GM21825 (cell line): Measurements from ENCODE around the gene TCEAL7.
"Not testable (repeated sequence)": the region's sequence is repeated elsewhere in the genome, so short reads cannot be mapped to it uniquely, and the experiment has no call there.

Experiments
- ATAC-seq: cut with Tn5 transposase; IDR thresholded peaks from one replicate; pipeline ENCODE4 v1.9.1; 2021; ENCODE audit warnings: mild to moderate bottlenecking, moderate library complexity; ENCODE audit not compliant: unreplicated experiment

TCEAL7 gene, protein sequence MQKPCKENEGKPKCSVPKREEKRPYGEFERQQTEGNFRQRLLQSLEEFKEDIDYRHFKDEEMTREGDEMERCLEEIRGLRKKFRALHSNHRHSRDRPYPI

DNA sequence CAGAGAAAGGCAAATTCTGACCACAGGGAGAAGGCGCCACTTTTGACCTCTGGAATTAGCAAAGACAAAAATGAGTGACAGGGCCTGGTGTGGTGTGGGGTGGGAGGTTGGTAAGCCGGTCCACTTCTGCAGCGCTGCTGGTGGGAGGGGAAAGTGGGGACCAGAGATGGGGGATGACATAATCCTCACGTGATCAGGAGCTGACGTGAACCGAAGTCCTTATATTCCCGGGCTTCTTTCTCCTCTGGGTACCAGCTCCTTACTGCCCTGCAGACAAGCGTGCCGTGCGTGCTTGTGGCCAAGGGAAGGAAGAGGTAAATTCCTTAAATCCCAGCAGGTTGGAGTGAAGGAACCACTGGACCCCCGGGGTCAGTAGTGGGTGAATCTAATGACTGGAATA is at the start of gene TCEAL7:
TSS of gene TCEAL7 (plus strand) at position 249 of the 400 bp plus-strand sequence. CDS start 1,165 bp downstream, outside the sequence.
- no peak for ATAC-seq

DNA sequence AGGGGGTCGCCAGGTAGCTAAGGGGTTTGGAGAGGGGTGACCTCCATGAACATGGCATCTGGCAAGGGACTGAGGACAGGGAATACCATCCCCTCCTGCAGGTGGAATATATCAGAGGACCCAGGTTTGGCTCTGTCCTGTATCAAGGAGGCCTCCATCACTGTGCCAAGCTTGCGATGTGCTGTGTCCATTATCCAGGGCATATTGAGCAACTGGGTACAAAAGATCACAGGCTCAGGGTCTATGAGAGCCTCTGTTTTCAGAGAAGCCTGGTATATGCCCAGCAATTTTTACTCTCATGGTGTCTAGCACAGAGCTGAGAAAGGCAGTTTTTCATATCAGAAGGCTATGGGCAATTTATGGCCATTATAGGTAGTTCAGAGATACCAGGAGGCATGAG is 36.9 kb upstream of the TCEAL7 start:
- ATAC-seq: no peak

DNA sequence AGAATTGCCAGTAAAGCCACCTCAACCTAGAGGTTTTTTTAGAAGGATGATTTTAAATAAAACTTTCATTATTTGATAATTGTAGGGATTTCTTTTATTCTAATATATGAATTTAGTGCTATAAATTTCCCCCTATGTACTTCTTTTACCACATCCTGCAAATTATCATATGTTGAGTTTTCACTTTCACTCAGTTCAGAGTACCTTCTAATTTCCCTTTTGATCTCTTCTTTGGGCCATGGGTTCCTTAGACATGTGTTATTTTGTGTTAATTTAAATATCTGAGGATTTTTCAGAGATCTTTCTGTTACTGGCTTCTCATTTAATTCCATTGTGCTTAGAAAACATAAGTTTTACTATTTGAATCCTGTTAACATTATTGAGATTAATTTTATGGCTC is 25.3 kb upstream of the TCEAL7 start:
- no peak for ATAC-seq

DNA sequence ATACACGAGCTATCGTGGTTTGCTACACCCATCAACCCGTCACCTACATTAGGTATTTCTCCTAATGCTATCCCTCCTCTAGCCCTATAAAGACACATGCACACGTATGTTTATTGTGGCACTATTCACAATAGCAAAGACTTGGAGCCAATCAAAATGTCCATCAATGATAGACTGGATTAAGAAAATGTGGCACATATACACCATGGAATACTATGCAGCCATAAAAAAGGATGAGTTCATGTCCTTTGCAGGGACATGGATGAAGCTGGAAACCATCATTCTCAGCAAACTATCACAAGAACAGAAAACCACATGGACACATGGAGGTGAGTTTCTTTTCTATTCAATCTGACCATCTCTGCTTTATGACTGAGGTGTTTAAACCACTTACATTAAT is 24.4 kb upstream of the TCEAL7 start:
- ATAC-seq: not testable (repeated sequence)

DNA sequence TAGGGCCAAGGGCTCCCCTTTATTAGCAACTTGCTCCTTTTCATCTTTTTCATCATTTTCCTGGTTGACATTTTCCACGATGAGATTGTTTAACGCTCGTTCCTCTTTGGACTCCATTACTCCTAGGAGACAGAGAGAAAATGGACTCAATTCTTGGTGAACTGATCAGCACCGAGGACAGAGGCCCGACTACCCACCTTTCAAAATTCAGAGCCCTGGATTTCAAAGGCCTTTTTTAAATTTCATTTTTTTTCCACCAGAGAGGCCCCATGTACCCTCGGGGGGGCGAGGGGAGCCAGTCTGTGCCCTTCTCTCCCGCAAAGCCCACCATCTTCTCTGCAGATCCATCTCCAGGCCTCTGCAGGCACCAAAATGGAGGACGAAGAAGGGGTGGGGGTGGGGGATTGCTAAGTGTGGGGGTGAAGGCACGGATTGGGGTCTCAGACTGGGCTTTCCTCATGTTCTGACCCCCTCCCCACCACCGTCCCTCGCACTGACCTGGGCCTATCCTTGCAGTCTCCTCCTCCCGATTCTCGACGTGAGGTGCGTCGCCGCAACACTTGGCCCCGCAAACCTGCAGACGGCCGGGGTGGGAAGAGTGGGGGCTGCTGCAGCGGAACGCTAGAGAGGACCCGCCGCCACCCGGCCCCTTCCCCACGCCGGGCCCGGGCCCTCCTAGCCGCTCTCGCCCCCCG is 20.0 kb upstream of the TCEAL7 start:
- ATAC-seq: no peak

DNA sequence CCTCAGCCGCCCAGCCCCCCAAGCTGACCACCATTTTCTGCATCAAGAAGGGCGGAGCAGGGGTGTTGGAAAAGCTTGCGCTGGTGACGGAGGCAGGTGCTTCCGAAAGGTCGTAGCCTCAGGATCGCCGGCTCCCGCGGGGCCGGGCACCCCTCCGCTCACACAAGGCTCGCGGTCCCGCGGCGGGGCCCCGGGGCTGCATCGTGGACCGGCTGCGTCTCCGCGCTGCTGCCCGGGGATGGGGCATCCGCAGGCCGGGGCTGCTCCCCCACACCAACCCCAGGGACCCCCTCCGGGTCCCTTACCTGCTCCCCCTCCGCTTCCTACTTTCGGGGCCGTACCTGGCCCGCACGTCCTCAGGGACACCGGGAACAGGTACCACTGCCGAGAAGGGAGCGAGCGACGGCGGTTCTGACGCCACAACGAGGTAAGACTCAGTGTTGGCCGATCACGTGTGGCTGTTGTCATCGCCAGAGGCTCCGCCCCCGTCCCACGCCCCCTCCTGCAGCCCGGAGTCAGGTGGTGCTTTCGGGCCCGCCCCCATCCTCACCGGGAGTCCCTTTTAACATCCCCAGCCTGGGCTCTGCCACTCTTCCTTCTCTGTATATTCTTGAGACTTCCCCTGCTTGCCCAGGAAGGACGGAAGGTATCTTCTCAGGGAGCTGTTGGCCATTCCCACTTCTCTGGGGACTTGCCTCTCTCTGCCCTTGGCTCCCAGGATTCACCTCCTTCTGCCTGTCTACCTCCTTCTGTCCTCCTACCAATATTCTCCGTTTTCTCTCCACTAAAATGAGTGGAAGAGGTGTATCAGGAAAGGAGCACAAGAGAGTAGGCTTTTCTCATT is 19.3 kb upstream of the TCEAL7 start, which contains the start of gene BEX2:
TSS of gene BEX2 (minus strand) at position 436 of the 844 bp plus-strand sequence. CDS start 1,014 bp downstream, outside the sequence.
- ATAC-seq: peak; percentile 95

DNA sequence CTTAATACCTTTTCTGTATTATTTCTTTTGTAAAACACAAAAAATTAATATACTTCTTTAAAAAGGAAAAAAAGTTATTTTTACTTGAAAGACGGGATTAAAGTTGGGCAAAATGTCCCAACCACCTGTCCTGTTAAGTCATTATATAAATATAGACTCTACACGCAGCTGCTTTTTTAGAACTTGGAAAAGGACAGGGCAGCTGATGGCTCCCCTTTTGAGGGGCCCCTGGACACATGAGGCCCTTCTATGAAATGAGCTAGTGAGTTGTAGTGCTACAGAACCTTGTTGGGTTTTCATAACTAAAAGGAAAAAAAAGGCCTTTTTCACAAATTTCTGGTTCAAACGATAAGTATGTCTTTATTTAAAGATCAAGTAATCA is 18.6 kb upstream of the TCEAL7 start:
- no peak for ATAC-seq

DNA sequence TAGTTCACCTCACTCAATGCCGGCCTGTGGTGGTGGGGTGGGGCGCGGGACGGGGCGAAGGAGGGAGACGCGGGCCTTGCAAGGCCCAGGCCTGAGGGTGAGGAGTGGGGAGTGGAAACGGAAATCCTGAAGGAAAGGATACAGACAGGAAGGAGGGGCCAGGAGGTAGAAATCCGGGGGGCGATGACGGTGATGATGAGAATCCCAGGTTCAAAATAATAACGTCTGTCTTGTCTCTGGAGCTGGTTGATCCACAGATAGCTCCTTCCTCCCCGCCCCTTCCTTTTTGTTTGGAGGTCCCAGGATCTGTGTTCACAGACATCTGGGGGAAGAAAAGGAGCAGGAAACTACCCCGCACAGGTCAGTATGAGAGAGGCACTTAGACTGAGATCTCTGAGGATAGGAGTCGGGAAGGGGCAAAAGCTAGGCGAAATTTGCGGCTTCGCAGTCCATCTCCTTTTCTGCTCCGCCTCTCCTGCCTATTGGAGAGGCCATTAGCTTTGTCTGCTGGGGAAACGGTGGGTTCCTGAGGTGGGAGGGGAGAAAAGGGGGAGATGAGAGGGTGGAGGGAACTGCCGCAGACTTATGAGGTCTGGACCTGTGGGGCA is 746 bp downstream of the TCEAL7 start:
- ATAC-seq: no peak

DNA sequence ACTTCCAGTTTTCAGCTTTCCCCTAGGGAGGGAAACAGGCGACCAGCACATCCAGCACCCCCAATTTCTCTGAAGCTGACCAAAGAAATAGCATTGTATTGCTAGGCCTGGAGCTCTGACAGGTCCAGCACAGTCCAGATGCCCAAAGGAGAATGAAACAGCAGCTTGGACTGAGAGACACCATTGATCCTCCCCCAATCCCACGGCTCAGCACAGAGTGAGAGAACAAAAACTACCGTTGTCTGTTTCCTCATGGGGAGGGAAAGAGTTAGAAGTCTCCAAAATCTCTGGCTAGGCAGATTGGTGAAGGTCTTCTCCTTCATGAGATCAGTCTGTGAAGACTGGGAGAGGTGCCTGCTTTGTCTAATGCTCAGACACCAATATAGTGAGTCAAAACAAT is 8.6 kb downstream of the TCEAL7 start:
- ATAC-seq: no peak

DNA sequence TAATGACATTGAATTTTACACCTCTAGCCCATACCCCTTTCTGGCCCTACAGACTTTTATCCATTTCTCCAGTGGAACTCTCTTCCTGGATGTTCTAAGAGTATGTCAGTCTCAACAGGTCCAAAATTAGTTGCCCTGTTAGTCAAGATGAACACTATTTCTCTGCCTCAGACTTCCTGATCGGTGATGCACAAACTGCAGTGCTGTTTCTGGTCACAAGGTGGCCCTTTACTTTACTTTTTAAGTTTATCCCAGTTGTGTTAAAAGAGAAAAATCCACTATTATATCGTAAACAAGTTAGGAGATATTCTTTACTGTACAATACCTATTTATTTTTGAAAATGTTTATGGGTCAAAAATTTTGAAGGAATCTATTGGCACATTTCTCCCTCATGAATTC is 13.1 kb downstream of the TCEAL7 start:
- peak; percentile 70 for ATAC-seq

DNA sequence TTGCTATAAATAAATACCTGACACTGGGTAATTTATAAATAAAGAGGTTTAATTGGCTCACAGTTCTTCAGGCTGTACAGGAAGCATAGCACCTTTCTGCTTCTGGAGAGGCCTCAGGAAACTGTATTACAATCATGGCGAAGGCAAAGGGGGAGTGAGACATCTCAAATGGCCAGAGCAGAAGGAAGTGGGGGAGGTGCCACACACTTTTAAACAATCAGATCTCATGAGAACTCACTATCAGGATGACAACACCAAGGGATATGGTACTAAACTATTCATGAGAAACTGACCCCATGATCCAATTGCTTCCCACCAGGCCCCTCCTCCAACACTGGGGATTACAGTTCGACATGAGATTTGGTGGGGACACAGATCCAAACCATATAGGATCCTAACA is 14.6 kb downstream of the TCEAL7 start:
- no peak for ATAC-seq

DNA sequence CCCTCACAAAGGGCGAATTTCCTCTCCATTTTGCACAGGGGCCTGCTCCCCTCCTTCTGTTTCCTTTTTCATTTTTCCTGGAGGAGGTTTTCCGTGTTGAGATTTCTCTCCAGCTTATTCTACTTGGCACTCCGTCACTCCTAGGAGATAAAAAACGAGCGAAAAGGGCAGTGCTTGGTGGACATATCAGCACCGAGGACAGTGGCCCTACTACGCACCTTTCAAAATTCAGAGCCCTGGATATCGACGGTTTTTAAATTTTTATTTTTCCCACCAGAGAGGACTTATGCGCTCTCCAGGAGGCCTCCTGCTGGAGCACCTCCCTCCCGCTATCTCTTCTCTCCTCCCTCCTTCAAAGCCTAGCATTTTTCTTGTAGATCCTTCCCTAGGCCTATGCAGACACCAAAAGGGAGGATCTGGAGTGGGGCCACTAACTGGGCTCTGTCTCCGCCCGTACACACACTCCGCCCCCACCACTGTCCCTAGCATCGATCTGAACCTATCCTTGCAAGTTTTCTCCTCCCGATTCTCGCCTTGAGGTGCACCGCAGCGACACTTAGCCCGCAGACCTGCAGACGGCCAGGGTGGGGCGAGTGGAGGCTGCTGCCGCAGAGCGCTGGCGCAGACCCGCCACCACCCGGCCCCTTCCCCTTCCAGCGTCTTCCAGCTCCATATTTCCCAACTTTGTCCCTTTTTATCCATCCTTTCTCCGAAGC is 17.8 kb downstream of the TCEAL7 start:
- no peak for ATAC-seq

DNA sequence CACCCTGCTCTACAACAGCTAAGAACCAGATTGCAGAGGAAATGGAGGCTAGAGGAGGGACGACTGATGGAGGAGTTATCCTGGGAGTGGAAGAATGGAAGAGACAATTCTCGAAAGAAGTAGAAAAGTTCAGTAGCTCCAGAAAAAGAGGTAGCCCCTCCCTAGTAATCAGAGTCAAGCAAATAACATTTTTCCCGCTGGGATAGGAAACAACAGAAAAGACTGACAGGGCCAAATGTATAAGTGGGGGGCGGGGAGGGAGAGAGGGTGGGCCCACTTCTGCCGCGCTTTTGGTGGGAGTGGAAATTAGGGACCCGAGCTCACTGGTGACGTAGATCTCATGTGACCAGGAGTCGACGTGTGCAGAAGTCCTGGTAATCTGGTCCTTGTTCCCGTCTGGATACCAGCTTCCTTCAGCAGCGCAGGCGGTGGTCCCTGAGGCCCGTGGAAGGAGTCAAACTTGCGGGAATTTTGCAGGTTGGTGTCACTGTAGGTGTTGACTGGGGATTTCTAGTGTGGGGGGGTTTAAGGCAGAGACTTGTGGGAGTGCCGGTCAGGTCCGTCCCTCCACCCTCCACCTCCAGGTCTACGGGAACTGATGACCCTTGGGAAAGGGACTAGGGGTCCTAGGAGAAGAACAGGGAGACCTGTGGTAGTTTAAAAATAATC is 26.2 kb downstream of the TCEAL7 start, which contains the start of gene TCEAL9:
TSS of gene TCEAL9 (plus strand) at position 377 of the 669 bp plus-strand sequence. CDS start 1,179 bp downstream, outside the sequence.
- no peak for ATAC-seq

DNA sequence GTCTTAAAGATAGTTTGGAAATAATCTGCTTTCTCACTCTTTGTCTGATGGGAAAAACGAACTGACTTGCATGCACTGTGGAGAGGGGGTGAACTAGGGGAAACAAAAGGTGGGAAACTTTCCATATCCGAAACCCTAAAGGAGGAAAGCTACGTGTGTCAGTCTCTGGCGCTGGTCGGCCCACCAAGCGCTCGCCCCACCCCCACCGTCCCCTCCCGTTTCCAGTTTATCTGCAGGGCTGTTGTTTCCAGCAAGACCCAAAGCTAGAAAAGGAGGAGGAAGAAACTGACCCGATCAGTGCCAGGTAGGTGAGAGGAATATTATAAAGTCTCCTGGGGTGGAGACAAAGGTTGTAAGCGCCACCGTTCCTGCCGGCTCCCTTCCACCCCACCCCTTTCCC is 26.8 kb downstream of the TCEAL7 start:
- no peak for ATAC-seq

DNA sequence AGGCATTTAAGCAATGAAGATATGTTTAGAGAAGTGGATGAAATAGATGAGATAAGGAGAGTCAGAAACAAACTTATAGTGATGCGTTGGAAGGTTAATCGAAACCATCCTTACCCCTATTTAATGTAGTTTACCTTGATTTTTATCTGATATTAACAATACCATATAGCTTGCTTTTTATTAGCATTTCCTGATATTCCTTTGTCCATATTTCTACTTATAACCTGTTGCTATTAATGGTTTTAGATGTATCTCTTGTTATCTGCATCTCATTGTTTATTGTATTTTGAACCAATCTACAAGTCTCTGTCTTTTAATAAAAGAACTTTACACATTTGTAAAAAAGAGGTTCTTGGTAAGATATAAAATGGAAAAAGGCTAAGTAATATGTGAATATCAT is 27.8 kb downstream of the TCEAL7 start:
- ATAC-seq: no peak

DNA sequence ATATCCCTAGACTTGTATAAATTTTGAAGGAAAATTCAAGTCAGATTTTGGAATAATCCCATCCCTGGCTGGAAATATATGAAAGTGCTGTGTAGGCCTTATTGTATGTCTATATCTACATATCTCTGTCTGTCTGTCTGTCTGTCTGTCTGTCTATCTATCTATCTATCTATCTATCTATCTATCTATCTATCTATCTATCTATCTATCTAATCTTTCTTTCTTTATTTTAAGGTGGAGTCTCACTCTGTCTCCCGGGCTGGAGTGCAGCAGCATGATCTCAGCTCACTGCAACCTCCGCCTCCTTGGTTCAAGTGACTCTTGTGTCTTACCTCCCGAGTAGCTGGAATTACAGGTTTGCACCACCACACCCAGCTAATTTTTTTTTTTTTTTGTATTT is 29.6 kb downstream of the TCEAL7 start:
- not testable (repeated sequence) for ATAC-seq

DNA sequence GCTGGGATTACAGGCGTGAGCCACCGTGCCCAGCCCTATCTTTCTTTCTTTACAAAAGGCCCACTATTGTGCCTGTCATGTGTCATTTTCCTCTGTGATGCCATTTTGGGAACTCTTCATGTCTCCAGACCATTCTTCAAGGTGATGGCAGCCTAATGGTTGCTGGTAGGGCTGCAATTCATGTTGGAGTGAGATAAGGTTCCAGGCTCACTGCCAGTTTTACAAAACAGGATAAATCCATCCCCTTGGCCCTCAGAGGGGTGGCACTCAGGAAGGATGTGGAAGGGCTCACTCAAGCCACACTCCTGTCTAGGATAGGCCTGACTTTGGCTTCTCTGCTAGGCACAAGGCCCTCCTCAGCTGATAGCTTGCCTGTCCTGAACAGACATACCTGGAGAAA is 30.1 kb downstream of the TCEAL7 start:
- ATAC-seq: no peak

DNA sequence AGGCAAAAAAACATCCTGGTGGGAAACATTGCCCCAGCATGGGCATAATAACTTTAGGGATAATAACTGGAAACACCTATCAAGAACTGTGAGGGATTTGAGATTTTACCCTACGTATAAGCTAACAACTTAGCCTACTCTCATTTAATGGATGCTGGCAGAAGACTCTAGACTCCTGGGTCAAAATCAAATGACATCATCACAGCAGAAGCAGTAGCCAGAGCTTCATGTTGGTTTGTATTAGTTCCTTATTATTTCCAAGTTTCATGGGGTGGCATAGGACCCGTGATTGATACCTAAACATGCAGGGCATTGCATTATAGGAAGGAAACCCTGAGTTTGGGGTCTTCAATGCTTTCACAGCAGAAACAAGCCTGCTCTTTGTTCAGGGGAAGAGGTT is 30.9 kb downstream of the TCEAL7 start:
- no peak for ATAC-seq

DNA sequence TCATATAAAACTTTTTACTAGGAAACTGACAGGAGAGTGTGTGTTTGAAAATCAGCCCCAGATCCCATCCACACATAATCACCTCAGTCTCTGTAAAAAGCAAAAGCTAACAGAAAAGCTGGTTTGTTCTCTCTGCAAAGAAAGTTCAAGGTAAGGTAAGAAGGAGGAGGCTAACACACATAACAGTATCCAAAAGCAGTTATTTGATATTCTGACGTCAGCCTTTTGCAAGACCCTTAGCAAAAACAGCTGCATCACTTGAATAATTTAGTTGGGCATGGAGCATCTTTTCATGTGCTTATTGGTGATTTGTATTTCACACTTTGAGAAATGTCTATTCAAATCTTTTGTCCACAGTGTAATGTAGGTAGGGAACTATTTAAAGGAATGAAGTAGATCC is 31.8 kb downstream of the TCEAL7 start:
- no peak for ATAC-seq

DNA sequence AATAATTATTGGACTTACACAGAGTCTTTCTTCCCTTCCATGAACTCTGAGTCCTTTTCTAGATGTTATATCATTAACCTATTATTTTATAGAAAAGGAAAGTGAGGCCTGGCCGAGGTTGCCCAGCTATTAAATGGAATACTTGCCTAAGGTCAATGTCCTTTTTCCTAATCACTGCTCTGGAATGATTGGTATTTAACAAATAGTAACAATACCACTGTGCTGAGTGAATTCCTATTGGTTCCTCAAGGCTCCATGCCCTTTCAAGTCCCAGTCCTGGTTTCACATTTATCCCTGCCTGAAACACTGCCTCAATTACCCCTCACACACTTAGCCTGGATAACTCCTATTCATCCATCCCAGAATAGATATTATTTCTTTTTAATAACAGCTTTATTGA is 32.4 kb downstream of the TCEAL7 start:
- ATAC-seq: no peak
